Heart left ventricle (tissue), 16 donors: ENCODE results near the gene HYLS1. TPM values are rescaled to one million over a fixed set of nuclear protein-coding genes. Genes with fewer than 3 reads are reported as not detected.
A peak's percentile ranks its signal among the peaks of the same experiment; 100 is the strongest.

Experiments used
- ATAC-seq, 4 donors: fragments of 200-7000 bp; cut with Tn5 transposase; one replicate each; pipeline ENCODE4 v1.9.1; 2020 to 2022; ENCODE audit warnings: moderate library complexity in 4 of 4, mild to moderate bottlenecking in 3 of 4, moderate number of reproducible peaks in 1 of 4
- DNase-seq, 5 donors: peaks; one replicate each; pipeline ENCODE4 v3.0.0-alpha.2; 2020
- H3K27ac ChIP-seq, 12 donors: fragments of 200-600 bp; sonication (generic) in 4 of 12; one replicate each; pipeline versions ENCODE4 v1.5.0 to v1.8.0; 2016 to 2022; ENCODE audit warnings: mild to moderate bottlenecking in 2 of 12
- H3K27me3 ChIP-seq, 9 donors: fragments of 200-600 bp; sonication (generic) in 2 of 9; one replicate each; pipeline versions ENCODE4 v1.5.1 to v1.8.0; 2016 to 2022; ENCODE audit warnings: mild to moderate bottlenecking in 3 of 9
- H3K36me3 ChIP-seq, 9 donors: fragments of 200-600 bp; sonication (generic) in 2 of 9; one replicate each; pipeline versions ENCODE4 v1.5.0 to v1.8.0; 2018 to 2022; ENCODE audit warnings: mild to moderate bottlenecking in 2 of 9
- H3K4me1 ChIP-seq, 12 donors: fragments of 200-600 bp; sonication (generic) in 4 of 12; one replicate each; pipeline versions ENCODE4 v1.5.0 to v1.8.0; 2016 to 2022; ENCODE audit warnings: mild to moderate bottlenecking in 3 of 12
- H3K4me3 ChIP-seq, 12 donors: fragments of 200-600 bp; sonication (generic) in 4 of 12; one replicate each; pipeline versions ENCODE4 v1.5.0 to v1.8.0; 2017 to 2022; ENCODE audit warnings: mild to moderate bottlenecking in 9 of 12, moderate library complexity in 4 of 12
- H3K9me3 ChIP-seq, 12 donors: fragments of 200-600 bp; sonication (generic) in 4 of 12; one replicate each; pipeline versions ENCODE4 v1.5.0 to v1.8.0; 2016 to 2022; ENCODE audit warnings: mild to moderate bottlenecking in 1 of 12
- POLR2A ChIP-seq, 2 donors: fragments of 450-650 bp; IDR thresholded peaks; one replicate each; pipeline ENCODE4 v1.6.1; 2017; ENCODE audit warnings: antibody characterized with exemption in 2 of 2, mild to moderate bottlenecking in 2 of 2, moderate library complexity in 2 of 2
- WGBS, 4 donors: extraction: QIAGEN DNeasy Blood & Tissue Kit in 2 of 4; methylation state at CpG; one replicate each; pipeline versions ENCODE4 v1.1.5 to v1.1.7; 2013 to 2018; 5-methylcytosine and 5-hydroxymethylcytosine counted together
- intact Hi-C, 10 donors: fragments of 100-400 bp; cut with DNase I; formaldehyde crosslinking; loops; one replicate each; pipeline versions ENCODE4 v1.11.1 to v1.14.2; 2022
- polyA plus RNA-seq, 2 donors: library from polyadenylated mRNA; stranded (reverse); fragments of 200-250 nt; gene quantifications; one replicate each; pipeline ENCODE4 v1.2.3, GENCODE V29; 2013
- total RNA-seq, 9 donors: library from RNA; depleted of rRNA in 2 of 9; stranded (reverse); fragments of >200 nt in 2 of 9; fragmentation: NEBNext Ultra II Directional in 3 of 9; extraction: Animal tissue kit (Norgen Biotek cat#: 25700) in 3 of 9; gene quantifications; one replicate each; pipeline versions ENCODE4 v1.1.0 to v1.2.4, GENCODE V29; 2016 to 2023
- TF ChIP-seq, protein P1 (sequence below), 12 donors: fragments of 200-600 bp; sonication (generic) in 4 of 12; IDR thresholded peaks; one replicate each; pipeline versions ENCODE4 v1.5.0 to v1.8.0; 2018 to 2022; ENCODE audit warnings: antibody characterized with exemption in 12 of 12, mild to moderate bottlenecking in 5 of 12
- donor health status: ischemic (EF 13 %, LVEDD 7.1; RV severe dilation, severe dysfunction).
- donor health status: healthy with polysubstance abuse.
- donor health status: DM: no; HTN: yes; CAD: no.
- donor health status: DM: no; HTN: no; CAD: no.
- donor health status: ischemic (EF 25% LVEDD 6.9; RV normal size, moderate dysfunction).
- donor health status: ischemic (EF 25% LVEDD 5.7; RV mildly dilated, moderate dysfunction).
- donor health status: healthy.
- donor health status: DM: yes; HTN: yes; CAD: no.
- donor health status: ischemic (EF 35%, LVEDD 5.7; RV mildly dilated, moderate dysfunction).
- donor health status: nonischemic (EF 11% LVEDD 7.7; RV severe dilation, severe dysfunction).
- donor health status: DM: yes; HTN: yes; CAD: no.
- donor health status: PGD.
- donor health status: ischemic (EF 29% LVEDD 5.4; RV normal size, mild dysfunction).
- donor health status: nonischemic (EF 23%, LVEDD 6.1; RV moderate dilation, normal function).

HYLS1 gene
- total and polyA plus RNA-seq, 11 donors: 3.0 to 6.9 (median 4.3) TPM

- Histone ChIP-seq H3K27me3 (no peaks in the 10 kb centered on the region), H3K27ac (no peak overlapping the region), H3K36me3 (no peaks in the 10 kb centered on the region), H3K4me1 (peaks cover 0 to 32% (median 11%) of the 10 kb centered on the region in 12 donors), H3K4me3 (no peak overlapping the region), H3K9me3 (no peaks in the 10 kb centered on the region)
- DNase-seq (no peak), ATAC-seq (no peak)
- intact Hi-C loops: loop anchor here in 6 of 10 donors (5.0 to 10.0 kb wide), 3 partner anchors 115 to 252 kb away; partner anchors contain the start of gene CDON (in 1 of the 6)
- 96 to 97% (median 97%) methylated on average over 4 of the region's 4 CpGs for WGBS, 4 donors
- TF ChIP-seq, protein P1, sequence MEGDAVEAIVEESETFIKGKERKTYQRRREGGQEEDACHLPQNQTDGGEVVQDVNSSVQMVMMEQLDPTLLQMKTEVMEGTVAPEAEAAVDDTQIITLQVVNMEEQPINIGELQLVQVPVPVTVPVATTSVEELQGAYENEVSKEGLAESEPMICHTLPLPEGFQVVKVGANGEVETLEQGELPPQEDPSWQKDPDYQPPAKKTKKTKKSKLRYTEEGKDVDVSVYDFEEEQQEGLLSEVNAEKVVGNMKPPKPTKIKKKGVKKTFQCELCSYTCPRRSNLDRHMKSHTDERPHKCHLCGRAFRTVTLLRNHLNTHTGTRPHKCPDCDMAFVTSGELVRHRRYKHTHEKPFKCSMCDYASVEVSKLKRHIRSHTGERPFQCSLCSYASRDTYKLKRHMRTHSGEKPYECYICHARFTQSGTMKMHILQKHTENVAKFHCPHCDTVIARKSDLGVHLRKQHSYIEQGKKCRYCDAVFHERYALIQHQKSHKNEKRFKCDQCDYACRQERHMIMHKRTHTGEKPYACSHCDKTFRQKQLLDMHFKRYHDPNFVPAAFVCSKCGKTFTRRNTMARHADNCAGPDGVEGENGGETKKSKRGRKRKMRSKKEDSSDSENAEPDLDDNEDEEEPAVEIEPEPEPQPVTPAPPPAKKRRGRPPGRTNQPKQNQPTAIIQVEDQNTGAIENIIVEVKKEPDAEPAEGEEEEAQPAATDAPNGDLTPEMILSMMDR (IDR thresholded peaks at IDR 0.05): no peak
- no peak for TF ChIP-seq POLR2A (IDR thresholded peaks at IDR 0.05)
Observed at GRCh38 chr11:125940145-125940544, 52.7 kb downstream of the HYLS1 start.

DNA sequence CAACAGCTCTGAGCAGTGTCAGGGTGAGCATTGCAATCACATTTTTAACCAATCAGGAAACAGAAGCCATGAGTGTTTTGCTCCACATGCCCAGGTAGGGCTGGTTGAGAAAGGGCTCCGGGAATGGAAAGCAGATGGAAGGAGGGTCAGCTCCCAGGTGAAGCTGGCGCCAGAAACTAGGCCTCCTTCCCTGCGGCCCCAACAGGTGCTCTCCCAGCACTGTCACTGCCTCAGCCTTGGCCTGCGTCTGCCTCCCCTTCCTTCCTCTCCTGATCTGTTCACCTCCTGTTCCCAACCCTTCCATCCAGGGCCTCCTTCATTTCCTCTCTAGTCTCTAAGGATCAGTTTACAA, 53.8 kb downstream of the HYLS1 start:
- intact Hi-C loops: loop anchor here in 6 of 10 donors (5.0 to 10.0 kb wide), 3 partner anchors 114 to 251 kb away; partner anchors contain the start of gene CDON (in 1 of the 6)
- peaks cover 0 to 32% (median 11%) of the 10 kb centered on the region in 12 donors for H3K4me1 ChIP-seq
- peak in 2 of 4 donors; percentile 6 to 38 for ATAC-seq
- peak overlapping the region in 7 of 12 donors; percentile 37 to 68 (median 65) for H3K27ac ChIP-seq
- DNase-seq: no peak
- TF ChIP-seq POLR2A (IDR thresholded peaks at IDR 0.05): no peak
- TF ChIP-seq, protein P1 (IDR thresholded peaks at IDR 0.05): no peak
- H3K4me3 ChIP-seq: no peak overlapping the region
- no peaks in the 10 kb centered on the region for H3K36me3 ChIP-seq
- H3K9me3 ChIP-seq: no peaks in the 10 kb centered on the region
- H3K27me3 ChIP-seq: no peaks in the 10 kb centered on the region
- WGBS, 4 donors: 50 to 68% (median 60%) methylated on average over 4 of the region's 4 CpGs

DNA sequence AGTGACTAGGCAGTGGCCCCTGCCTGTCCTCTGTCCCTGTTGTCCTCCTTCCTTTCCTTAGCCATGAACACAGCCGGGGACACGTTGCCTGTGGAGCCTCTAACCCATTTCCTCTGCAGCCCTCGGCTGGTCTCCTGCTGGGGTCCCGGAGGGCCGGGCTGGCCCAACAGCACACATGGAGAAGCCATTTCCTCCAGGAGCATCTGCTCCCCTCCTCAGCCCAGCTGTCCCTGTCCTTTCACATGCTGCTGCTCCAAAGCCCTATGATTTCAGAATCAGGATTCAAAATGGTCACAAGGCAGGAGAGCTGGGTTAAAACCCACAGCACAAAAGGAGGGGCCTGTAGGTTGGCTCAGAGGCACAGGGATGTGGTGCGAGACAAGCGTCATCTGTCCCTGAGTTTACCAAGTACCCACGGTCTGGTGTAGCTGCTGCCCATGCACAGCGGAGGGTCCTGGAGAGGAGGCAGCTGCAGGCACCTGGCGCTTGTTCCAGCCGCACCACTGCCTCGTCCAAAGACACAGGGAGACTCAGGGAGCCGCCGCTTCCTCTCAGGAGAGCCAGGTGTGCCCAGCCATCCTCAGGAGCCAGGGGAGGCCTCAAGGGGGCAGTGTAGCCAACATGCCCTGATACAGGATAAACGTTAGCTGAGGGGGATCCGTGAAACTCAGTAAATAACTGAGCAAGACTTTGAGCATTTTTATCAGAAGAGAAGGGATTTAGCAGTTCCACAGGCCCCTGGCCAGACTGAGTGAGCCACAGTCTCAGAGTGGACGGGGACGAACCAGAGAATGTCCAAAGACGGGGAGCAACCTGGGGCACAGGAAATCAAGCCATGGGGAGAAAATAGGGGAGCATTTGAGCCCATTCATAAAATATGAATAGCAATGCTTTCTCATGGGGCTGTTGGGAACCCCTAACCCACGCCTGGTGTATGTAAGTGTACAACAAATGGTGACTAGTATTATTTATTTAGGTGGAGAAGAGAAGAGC, 54.4 kb downstream of the HYLS1 start:
- peaks cover 0 to 7% (median 0%) of the 10 kb centered on the region in 9 donors for H3K27me3 ChIP-seq
- ATAC-seq: peak; percentile 61 to 80 (median 76)
- H3K4me3 ChIP-seq: no peak overlapping the region
- H3K36me3 ChIP-seq: no peaks in the 10 kb centered on the region
- peaks cover 0 to 32% (median 11%) of the 10 kb centered on the region in 12 donors for H3K4me1 ChIP-seq
- WGBS, 4 donors: 24 to 25% (median 24%) methylated on average over 17 to 20 of the region's 20 CpGs
- TF ChIP-seq, protein P1 (IDR thresholded peaks at IDR 0.05): peak; percentile 51 to 76 (median 66)
- TF ChIP-seq POLR2A (IDR thresholded peaks at IDR 0.05): no peak
- H3K9me3 ChIP-seq: no peaks in the 10 kb centered on the region
- peak overlapping the region in 10 of 12 donors; percentile 6 to 68 (median 55) for H3K27ac ChIP-seq
- intact Hi-C loops: loop anchor here in 6 of 10 donors (5.0 to 10.0 kb wide), 3 partner anchors 113 to 250 kb away; partner anchors contain the start of gene CDON (in 1 of the 6)
- peak in 4 of 5 donors; percentile 55 to 79 (median 61) for DNase-seq
